GM23248 (cell line): ENCODE measurements around the gene GRPEL2. TPM values are rescaled to one million over a fixed set of nuclear protein-coding genes. Genes with fewer than 3 reads are reported as not detected.

Source experiments
- DNase-seq: peaks from one replicate; pipeline ENCODE4 v3.0.0-alpha.2; 2015
- H2AFZ ChIP-seq: fragments of 200-600 bp; sonication (generic); 2 replicates; pipeline ENCODE4 v1.6.1; 2016; ENCODE audit warnings: antibody characterized with exemption
- H3F3A ChIP-seq: fragments of 200-600 bp; sonication (generic); 2 replicates; pipeline ENCODE4 v1.6.1; 2016; ENCODE audit warnings: mild to moderate bottlenecking, antibody characterized with exemption, mixed run types; ENCODE audit not compliant: insufficient read depth
- H3K27ac ChIP-seq: fragments of 200-600 bp; sonication (generic); 2 replicates; pipeline ENCODE4 v1.5.1; 2016; ENCODE audit warnings: mild to moderate bottlenecking
- H3K27me3 ChIP-seq: fragments of 200-600 bp; sonication (generic); replicated peaks from 2 replicates; pipeline ENCODE4 v1.6.1; 2016; ENCODE audit warnings: mild to moderate bottlenecking; ENCODE audit not compliant: insufficient read depth
- H3K36me3 ChIP-seq: fragments of 200-600 bp; sonication (generic); 2 replicates; pipeline ENCODE4 v1.6.1; 2016; ENCODE audit warnings: low read depth, mild to moderate bottlenecking
- H3K4me1 ChIP-seq: fragments of 200-600 bp; sonication (generic); 2 replicates; pipeline ENCODE4 v1.6.1; 2016; ENCODE audit warnings: mild to moderate bottlenecking; ENCODE audit not compliant: insufficient read depth
- H3K4me2 ChIP-seq: fragments of 200-600 bp; sonication (generic); one replicate; pipeline ENCODE4 v1.6.1; 2016; ENCODE audit warnings: mild to moderate bottlenecking; ENCODE audit not compliant: unreplicated experiment
- H3K4me3 ChIP-seq: fragments of 200-600 bp; sonication (generic); 2 replicates; pipeline ENCODE4 v1.5.1; 2016; ENCODE audit warnings: mild to moderate bottlenecking
- H3K79me2 ChIP-seq: fragments of 200-600 bp; sonication (generic); 2 replicates; pipeline ENCODE4 v1.6.1; 2016; ENCODE audit warnings: mild to moderate bottlenecking; ENCODE audit not compliant: insufficient read depth
- H3K9ac ChIP-seq: fragments of 200-600 bp; sonication (generic); 2 replicates; pipeline ENCODE4 v1.6.1; 2016; ENCODE audit warnings: mild to moderate bottlenecking
- H3K9me2 ChIP-seq: fragments of 200-600 bp; sonication (generic); 2 replicates; pipeline ENCODE4 v1.6.1; 2016; ENCODE audit warnings: mixed run types, mild to moderate bottlenecking, moderate library complexity; ENCODE audit not compliant: insufficient read depth
- H3K9me3 ChIP-seq: fragments of 200-600 bp; sonication (generic); one replicate; pipeline ENCODE4 v1.6.1; 2017; ENCODE audit warnings: low read depth
- H4K20me1 ChIP-seq: fragments of 200-600 bp; sonication (generic); 2 replicates; pipeline ENCODE4 v1.6.0; 2016; ENCODE audit not compliant: insufficient read depth
- EZH2 ChIP-seq: fragments of 200-600 bp; sonication (generic); IDR thresholded peaks from 2 replicates; pipeline ENCODE4 v1.6.1; 2018; ENCODE audit warnings: antibody characterized with exemption, mild to moderate bottlenecking; ENCODE audit not compliant: insufficient read depth, poor library complexity, severe bottlenecking
- EZH2phosphoT487 ChIP-seq: fragments of 200-600 bp; sonication (generic); IDR thresholded peaks from 2 replicates; pipeline ENCODE4 v1.6.1; 2018; ENCODE audit warnings: antibody characterized with exemption, moderate library complexity, mild to moderate bottlenecking, low read depth; ENCODE audit not compliant: insufficient read depth
- WGBS, 2 experiments: methylation state at CpG; one replicate each; pipeline ENCODE4 v1.1.6; 2015 to 2017; ENCODE audit warnings: low lambda C conversion rate in 2 of 2, low coverage in 1 of 2; ENCODE audit errors: missing lambda C conversion rate in 2 of 2; 5-methylcytosine and 5-hydroxymethylcytosine counted together
- in situ Hi-C: fragments of 300-500 bp; cut with MboI; formaldehyde crosslinking; loops from 2 replicates; pipeline ENCODE4 v1.15.0; 2020
- polyA plus RNA-seq: library from polyadenylated mRNA; unstranded; fragments of >200 nt; fragmentation: Nextera tagmentation; extraction: Ambion mirVana; gene quantifications from 2 replicates; pipeline ENCODE4 v1.2.1, GENCODE V29; 2016
- total RNA-seq: library from RNA; depleted of rRNA; stranded (reverse); fragments of >200 nt; shearing (Covaris generic); gene quantifications from 2 replicates; pipeline ENCODE4 v1.2.3, GENCODE V29; 2014

Gene GRPEL2
- total and polyA plus RNA-seq, 2 experiments from 2014 or later = 19.5 to 27.0 TPM

DNA sequence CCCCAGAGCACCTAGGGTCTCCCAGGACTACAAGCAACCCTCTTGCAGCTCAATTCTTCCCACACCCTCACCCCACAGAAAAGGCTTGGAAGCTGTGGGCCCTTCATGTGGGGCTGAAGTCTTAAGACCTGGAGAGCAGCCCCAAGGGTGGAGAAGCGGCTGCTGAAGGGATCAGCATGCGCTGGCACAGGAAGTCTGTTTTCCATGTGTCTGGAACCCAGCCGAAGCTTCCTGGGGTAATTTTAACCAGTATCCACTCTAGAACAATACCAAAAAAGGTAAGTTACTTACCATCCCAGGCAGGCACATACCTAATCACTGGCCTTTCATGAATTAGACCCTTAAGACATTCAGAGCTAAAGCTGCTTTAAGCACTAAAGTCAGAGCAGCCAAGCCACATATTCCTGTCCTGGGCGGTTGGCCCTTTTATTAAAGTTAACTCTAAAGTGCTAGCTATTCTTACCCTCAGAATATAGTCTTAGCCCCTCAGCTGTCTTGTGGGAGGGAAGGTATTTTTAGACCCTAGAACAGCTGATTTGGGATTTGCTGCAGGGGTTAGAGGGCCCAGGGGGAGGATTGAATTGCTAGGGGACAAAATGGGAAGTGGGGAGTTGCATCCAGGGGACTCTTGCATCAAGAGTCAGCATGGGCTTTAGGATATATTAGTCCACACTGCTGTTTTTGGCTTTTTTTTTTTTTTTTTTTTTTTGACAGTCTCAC is 26.9 kb downstream of the GRPEL2 start:
- no peaks in the 10 kb centered on the region for H3K9me3 ChIP-seq
- no peaks in the 10 kb centered on the region for H3K4me1 ChIP-seq
- no peaks in the 10 kb centered on the region for H3K36me3 ChIP-seq
- DNase-seq = no peak
- no peaks in the 10 kb centered on the region for H3K27me3 ChIP-seq
- H2AFZ ChIP-seq = no peak overlapping the region
- in situ Hi-C loops = loop anchor here (10.0 kb wide), 1 partner anchor 193 kb away; no protein-coding TSS in a partner anchor
- H3F3A ChIP-seq = no peaks in the 10 kb centered on the region
- H4K20me1 ChIP-seq = no peaks in the 10 kb centered on the region
- H3K9ac ChIP-seq = no peak overlapping the region
- no peak overlapping the region for H3K4me2 ChIP-seq
- no peaks in the 10 kb centered on the region for H3K79me2 ChIP-seq
- WGBS, 2 experiments = 57% methylated on average over 4 of the region's 4 CpGs
- no peak for TF ChIP-seq EZH2
- no peak for TF ChIP-seq EZH2phosphoT487
- H3K27ac ChIP-seq = no peak overlapping the region
- H3K4me3 ChIP-seq = no peak overlapping the region
- H3K9me2 ChIP-seq = no peaks in the 10 kb centered on the region

DNA sequence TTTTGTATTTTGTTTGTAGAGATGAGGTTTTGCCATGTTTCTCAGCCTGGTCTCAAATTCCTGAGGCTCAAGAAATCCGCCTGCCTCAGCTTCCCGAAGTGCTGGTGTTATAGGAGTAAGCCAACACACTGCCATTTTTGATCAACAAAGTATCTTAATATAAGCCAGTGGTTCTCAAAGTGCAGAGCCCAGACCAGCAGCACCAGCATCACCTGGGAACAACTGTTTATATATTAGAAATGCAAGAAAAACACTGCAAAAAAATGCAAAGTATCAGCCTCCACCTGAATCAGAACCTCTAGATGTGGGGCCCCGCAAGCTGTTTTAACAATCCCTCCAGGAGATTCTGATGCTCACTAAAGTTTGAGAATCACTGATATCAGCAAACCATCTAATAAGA is 27.6 kb downstream of the GRPEL2 start:
- H3K27me3 ChIP-seq = no peaks in the 10 kb centered on the region
- no peak overlapping the region for H2AFZ ChIP-seq
- H3K36me3 ChIP-seq = no peaks in the 10 kb centered on the region
- H3K9me2 ChIP-seq = no peaks in the 10 kb centered on the region
- no peaks in the 10 kb centered on the region for H3K4me1 ChIP-seq
- WGBS, 2 experiments = 94 to 100% methylated on average over 3 of the region's 3 CpGs
- no peaks in the 10 kb centered on the region for H3F3A ChIP-seq
- DNase-seq = no peak
- in situ Hi-C loops = loop anchor here (10.0 kb wide), 1 partner anchor 192 kb away; no protein-coding TSS in a partner anchor
- no peak overlapping the region for H3K4me3 ChIP-seq
- no peak overlapping the region for H3K27ac ChIP-seq
- no peak for TF ChIP-seq EZH2
- no peak for TF ChIP-seq EZH2phosphoT487
- no peaks in the 10 kb centered on the region for H3K9me3 ChIP-seq
- no peaks in the 10 kb centered on the region for H4K20me1 ChIP-seq
- no peaks in the 10 kb centered on the region for H3K79me2 ChIP-seq
- H3K4me2 ChIP-seq = no peak overlapping the region
- no peak overlapping the region for H3K9ac ChIP-seq

GRCh38 chr5:149374303-149374702 is 29.0 kb downstream of the GRPEL2 start:
- H3K4me2 ChIP-seq = no peak overlapping the region
- H3K9me3 ChIP-seq = no peaks in the 10 kb centered on the region
- WGBS, 2 experiments = 91 to 92% methylated on average over 20 of the region's 20 CpGs
- no peak overlapping the region for H3K4me3 ChIP-seq
- no peaks in the 10 kb centered on the region for H3F3A ChIP-seq
- no peaks in the 10 kb centered on the region for H3K79me2 ChIP-seq
- no peak overlapping the region for H3K9ac ChIP-seq
- no peak for TF ChIP-seq EZH2phosphoT487
- TF ChIP-seq EZH2 = no peak
- no peaks in the 10 kb centered on the region for H3K4me1 ChIP-seq
- no peaks in the 10 kb centered on the region for H4K20me1 ChIP-seq
- in situ Hi-C loops = loop anchor here (10.0 kb wide), 1 partner anchor 190 kb away; no protein-coding TSS in a partner anchor
- no peaks in the 10 kb centered on the region for H3K9me2 ChIP-seq
- no peaks in the 10 kb centered on the region; the same call in 1 of the 2 replicates for H3K27me3 ChIP-seq
- H3K36me3 ChIP-seq = no peaks in the 10 kb centered on the region
- no peak for DNase-seq
- H2AFZ ChIP-seq = no peak overlapping the region
- H3K27ac ChIP-seq = no peak overlapping the region

GRCh38 chr5:149374801-149375200 is 29.5 kb downstream of the GRPEL2 start:
- Histone ChIP-seq H2AFZ (no peak overlapping the region), H3K4me3 (no peak overlapping the region), H3K27ac (no peak overlapping the region), H3K9ac (no peak overlapping the region), H3K4me2 (no peak overlapping the region), H3K27me3 (no peaks in the 10 kb centered on the region; the same call in 1 of the 2 replicates), H3K79me2 (no peaks in the 10 kb centered on the region), H3K4me1 (no peaks in the 10 kb centered on the region), H3K9me3 (no peaks in the 10 kb centered on the region), H3K9me2 (no peaks in the 10 kb centered on the region), H3K36me3 (no peaks in the 10 kb centered on the region), H4K20me1 (no peaks in the 10 kb centered on the region), H3F3A (no peaks in the 10 kb centered on the region)
- WGBS, 2 experiments = 86 to 93% methylated on average over 3 of the region's 3 CpGs
- TF ChIP-seq EZH2 = no peak
- TF ChIP-seq EZH2phosphoT487 = no peak
- in situ Hi-C loops = loop anchor here (10.0 kb wide), 1 partner anchor 190 kb away; no protein-coding TSS in a partner anchor
- DNase-seq = no peak
